HG03460 (cell line): ENCODE measurements around the gene TPPP.

Source experiments
- ATAC-seq: cut with Tn5 transposase; IDR thresholded peaks from one replicate; pipeline ENCODE4 v1.9.1; 2021; ENCODE audit not compliant: unreplicated experiment

The TPPP gene

DNA sequence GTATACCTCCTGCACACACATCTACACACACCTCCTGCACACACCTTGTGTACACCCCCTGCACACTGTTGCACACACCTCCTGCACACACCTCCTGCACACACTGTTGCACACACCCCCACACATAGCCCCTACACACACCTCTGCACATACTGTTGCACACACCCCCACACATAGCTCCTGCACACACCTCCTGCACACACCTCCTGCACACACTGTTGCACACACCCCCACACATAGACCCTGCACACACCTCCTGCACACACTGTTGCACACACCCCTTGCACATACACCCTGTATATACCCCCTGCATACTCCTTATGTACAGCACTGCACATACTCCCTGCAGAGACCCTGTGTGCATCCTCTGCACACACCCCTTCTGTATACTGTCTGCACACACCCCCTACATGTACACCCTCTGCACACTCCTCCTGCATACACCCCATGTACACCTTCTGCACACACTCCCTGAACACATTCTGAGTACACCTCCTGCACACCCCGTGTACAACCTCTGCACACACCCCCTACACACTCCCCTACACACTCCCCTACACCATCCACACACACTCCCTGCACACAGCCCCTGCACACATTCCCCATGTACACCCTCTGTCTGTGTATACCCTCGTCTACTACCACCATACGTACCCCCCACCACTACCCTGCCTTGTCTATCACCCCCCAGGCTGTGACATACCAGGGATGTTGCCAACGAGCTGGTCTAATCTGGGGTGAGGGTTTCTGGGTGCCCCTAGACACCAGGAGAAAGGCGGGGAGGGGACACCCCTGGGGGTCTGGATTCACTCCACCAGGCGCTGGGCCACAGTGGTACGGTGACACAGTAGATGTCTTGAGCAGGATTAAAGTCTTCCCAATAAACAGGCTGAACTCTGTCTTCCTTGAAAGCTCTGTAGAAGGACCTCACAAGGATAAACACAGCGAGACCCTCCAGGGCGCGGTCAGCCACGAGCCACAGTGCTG lies 82.1 kb downstream of the TPPP start:
- ATAC-seq, result no peak

- no peak for ATAC-seq
Observed at GRCh38 chr5:610011-610743, 83.0 kb downstream of the TPPP start.
